ENCODE data around the gene IL6.

DNA sequence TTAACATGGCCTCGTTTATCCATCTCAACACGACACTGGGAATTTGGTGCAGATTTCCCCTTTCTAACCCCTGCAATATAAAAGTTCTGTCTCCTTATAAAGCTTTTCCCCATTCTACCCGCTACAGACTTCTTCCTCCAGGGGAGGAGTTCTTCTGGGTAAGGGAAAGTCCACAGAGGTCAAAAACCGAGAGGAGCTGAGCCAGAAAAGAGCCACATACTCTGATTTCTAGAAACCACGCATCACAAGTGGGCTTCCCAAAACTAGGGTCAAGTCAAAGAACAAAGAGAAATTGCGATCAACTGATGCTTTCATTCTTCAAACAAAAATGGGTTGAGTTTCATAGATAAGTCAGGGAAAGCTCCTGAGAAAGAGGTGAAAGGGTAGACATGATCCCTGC, 6.8 kb downstream of the IL6 start:
- TF ChIP-seq, protein P1, sequence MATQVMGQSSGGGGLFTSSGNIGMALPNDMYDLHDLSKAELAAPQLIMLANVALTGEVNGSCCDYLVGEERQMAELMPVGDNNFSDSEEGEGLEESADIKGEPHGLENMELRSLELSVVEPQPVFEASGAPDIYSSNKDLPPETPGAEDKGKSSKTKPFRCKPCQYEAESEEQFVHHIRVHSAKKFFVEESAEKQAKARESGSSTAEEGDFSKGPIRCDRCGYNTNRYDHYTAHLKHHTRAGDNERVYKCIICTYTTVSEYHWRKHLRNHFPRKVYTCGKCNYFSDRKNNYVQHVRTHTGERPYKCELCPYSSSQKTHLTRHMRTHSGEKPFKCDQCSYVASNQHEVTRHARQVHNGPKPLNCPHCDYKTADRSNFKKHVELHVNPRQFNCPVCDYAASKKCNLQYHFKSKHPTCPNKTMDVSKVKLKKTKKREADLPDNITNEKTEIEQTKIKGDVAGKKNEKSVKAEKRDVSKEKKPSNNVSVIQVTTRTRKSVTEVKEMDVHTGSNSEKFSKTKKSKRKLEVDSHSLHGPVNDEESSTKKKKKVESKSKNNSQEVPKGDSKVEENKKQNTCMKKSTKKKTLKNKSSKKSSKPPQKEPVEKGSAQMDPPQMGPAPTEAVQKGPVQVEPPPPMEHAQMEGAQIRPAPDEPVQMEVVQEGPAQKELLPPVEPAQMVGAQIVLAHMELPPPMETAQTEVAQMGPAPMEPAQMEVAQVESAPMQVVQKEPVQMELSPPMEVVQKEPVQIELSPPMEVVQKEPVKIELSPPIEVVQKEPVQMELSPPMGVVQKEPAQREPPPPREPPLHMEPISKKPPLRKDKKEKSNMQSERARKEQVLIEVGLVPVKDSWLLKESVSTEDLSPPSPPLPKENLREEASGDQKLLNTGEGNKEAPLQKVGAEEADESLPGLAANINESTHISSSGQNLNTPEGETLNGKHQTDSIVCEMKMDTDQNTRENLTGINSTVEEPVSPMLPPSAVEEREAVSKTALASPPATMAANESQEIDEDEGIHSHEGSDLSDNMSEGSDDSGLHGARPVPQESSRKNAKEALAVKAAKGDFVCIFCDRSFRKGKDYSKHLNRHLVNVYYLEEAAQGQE (IDR thresholded peaks at IDR 0.05; ENCODE audit: borderline replicate concordance in 1 of 2, low read depth in 1 of 2, low read length in 2 of 2) = no peak
- TF ChIP-seq HCFC1 (IDR thresholded peaks at IDR 0.05; ENCODE audit: low read depth, low read length) (no peak), POLR2AphosphoS5 (IDR thresholded peaks at IDR 0.05; ENCODE audit: low read depth, low read length) (no peak), KAT2B (IDR thresholded peaks at IDR 0.05; ENCODE audit: borderline replicate concordance, low read depth, low read length) (no peak), EP300 (IDR thresholded peaks at IDR 0.05; ENCODE audit: low read depth in 2 of 2, low read length in 2 of 2) (no peak), EP300 (CRISPR knock-in tag; IDR thresholded peaks at IDR 0.05; ENCODE audit: borderline replicate concordance) (no peak), ZNF34 (CRISPR knock-in tag; IDR thresholded peaks at IDR 0.05; ENCODE audit: borderline replicate concordance) (no peak), CHD4 (IDR thresholded peaks at IDR 0.05; ENCODE audit: borderline replicate concordance, low read length) (no peak), GABPB1 (CRISPR knock-in tag; IDR thresholded peaks at IDR 0.05) (no peak), POLR2A (IDR thresholded peaks at IDR 0.05; ENCODE audit: insufficient read depth in 1 of 2, low read depth in 2 of 2, low read length in 2 of 2) (no peak)
- TF ChIP-seq, protein P2, sequence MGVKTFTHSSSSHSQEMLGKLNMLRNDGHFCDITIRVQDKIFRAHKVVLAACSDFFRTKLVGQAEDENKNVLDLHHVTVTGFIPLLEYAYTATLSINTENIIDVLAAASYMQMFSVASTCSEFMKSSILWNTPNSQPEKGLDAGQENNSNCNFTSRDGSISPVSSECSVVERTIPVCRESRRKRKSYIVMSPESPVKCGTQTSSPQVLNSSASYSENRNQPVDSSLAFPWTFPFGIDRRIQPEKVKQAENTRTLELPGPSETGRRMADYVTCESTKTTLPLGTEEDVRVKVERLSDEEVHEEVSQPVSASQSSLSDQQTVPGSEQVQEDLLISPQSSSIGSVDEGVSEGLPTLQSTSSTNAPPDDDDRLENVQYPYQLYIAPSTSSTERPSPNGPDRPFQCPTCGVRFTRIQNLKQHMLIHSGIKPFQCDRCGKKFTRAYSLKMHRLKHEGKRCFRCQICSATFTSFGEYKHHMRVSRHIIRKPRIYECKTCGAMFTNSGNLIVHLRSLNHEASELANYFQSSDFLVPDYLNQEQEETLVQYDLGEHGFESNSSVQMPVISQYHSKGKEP (CRISPR knock-in tag; IDR thresholded peaks at IDR 0.05) = no peak
- TF ChIP-seq, protein P3, sequence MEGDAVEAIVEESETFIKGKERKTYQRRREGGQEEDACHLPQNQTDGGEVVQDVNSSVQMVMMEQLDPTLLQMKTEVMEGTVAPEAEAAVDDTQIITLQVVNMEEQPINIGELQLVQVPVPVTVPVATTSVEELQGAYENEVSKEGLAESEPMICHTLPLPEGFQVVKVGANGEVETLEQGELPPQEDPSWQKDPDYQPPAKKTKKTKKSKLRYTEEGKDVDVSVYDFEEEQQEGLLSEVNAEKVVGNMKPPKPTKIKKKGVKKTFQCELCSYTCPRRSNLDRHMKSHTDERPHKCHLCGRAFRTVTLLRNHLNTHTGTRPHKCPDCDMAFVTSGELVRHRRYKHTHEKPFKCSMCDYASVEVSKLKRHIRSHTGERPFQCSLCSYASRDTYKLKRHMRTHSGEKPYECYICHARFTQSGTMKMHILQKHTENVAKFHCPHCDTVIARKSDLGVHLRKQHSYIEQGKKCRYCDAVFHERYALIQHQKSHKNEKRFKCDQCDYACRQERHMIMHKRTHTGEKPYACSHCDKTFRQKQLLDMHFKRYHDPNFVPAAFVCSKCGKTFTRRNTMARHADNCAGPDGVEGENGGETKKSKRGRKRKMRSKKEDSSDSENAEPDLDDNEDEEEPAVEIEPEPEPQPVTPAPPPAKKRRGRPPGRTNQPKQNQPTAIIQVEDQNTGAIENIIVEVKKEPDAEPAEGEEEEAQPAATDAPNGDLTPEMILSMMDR (CRISPR knock-in tag; IDR thresholded peaks at IDR 0.05) = no peak

All from HepG2 (cell line).